SW 1271 (cell line): ENCODE results near the gene DNPEP.
"Not testable (repeated sequence)": the region's sequence is repeated elsewhere in the genome, so short reads cannot be mapped to it uniquely, and the experiment has no call there.

Experiments
- DNase-seq, 2 experiments: peaks; one replicate each; lab custom pipeline; 2025; lab: John Stamatoyannopoulos, UW

DNPEP gene

GRCh38 chr2:219419331-219420197 is 31.9 kb upstream of the DNPEP start:
- no peak for DNase-seq

- DNase-seq: no peak
These were observed 31.3 kb upstream of the DNPEP start for GRCh38 chr2:219419012-219419324.

GRCh38 chr2:219418155-219419011 is 30.7 kb upstream of the DNPEP start, which contains the start of gene DES:
DES (plus strand) TSS chr2:219418377; CDS start chr2:219418463, 86 bp downstream.
- DNase-seq: no peak

- DNase-seq: no peak
These were observed 29.7 kb upstream of the DNPEP start for GRCh38 chr2:219417374-219417773.

DNA sequence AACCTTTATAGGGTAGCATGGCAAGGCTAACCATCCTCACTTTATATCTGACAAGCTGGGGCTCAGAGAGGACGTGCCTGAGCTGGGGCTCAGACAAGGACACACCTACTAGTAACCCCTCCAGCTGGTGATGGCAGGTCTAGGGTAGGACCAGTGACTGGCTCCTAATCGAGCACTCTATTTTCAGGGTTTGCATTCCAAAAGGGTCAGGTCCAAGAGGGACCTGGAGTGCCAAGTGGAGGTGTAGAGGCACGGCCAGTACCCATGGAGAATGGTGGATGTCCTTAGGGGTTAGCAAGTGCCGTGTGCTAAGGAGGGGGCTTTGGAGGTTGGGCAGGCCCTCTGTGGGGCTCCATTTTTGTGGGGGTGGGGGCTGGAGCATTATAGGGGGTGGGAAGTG is 29.2 kb upstream of the DNPEP start:
- DNase-seq: no peak

DNA sequence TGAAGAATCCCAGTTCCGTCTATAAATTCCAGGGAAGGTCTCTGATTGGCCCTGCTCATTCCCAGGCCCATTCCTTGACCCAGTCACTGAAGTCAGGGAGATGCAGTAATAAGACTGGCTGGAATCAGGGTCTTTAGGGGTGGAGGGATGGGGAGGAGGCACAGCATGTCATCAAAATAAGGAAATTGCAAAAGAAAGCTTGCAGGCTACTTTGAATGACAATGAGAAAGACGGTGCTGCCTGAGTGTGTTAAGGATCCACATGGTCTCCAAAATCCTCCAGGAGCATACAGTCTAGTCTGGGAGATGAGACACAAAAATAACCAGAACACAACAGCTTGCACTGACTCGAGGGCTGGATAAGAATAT is 28.5 kb upstream of the DNPEP start:
- no peak for DNase-seq

- no peak for DNase-seq
These were observed 28.0 kb upstream of the DNPEP start for GRCh38 chr2:219415580-219416234.

DNA sequence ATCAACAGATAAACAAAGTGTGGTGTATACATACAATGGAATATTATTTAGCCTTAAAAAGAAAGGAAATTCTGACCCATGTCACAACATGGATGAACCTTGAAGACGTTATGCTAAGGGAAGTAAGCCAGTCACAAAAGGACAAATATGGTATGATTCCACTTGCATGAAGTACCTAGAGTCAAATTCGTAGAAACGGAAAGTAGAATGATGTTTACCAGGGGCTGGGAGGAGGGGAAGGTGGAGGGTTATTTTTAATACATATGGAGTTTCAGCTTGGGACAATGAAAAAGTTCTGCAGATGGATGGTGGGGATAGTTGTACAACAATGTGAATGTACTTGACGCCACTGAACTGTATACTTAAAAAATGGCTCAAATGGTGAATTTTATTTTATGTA is 27.1 kb upstream of the DNPEP start:
- no peak for DNase-seq

GRCh38 chr2:219410390-219410789 is 22.7 kb upstream of the DNPEP start:
- DNase-seq: no peak

GRCh38 chr2:219409619-219410018 is 21.9 kb upstream of the DNPEP start:
- no peak for DNase-seq

DNA sequence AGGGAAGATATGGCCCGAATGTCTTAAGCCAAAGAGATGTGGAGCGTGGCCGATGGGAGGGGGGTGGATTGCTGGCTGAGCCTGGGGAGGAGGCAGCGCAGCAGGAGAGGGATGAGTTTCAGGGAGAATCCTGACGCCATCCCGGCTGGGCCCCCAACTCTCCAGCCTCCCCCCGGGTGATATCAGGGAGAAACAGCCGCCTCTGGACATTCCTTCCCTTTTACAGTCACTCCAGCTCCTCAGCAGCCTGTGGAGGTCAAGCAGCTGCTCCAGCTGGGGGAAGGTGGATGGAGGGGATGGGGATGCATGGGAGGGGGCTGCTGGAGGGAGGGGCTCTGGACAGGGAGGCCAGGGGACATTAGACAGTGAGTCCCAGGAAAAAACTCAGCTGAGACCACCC is 20.9 kb upstream of the DNPEP start:
- no peak for DNase-seq

DNA sequence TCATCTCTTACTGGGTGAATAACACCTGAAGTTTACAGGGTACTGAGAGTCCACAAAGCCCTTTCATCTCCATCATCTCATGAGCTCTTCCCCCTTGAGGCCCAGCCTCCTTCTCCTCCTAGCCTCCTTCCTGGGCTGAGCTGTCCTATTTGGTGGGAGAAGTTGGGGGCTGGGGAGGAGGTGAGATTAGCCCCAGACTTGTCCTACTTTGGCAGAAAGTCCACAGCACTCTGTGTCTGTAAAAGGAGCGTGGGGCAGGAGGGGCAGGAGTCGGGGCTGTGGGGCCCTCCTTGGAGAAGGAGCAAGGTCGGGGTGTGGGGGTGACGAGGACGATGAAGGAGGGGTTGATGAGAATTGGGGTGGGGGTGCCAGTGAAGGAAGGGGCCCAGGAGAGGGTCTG is 20.5 kb upstream of the DNPEP start:
- DNase-seq: no peak

- not testable (repeated sequence) for DNase-seq
These were observed 19.6 kb upstream of the DNPEP start for GRCh38 chr2:219407343-219407742.

DNA sequence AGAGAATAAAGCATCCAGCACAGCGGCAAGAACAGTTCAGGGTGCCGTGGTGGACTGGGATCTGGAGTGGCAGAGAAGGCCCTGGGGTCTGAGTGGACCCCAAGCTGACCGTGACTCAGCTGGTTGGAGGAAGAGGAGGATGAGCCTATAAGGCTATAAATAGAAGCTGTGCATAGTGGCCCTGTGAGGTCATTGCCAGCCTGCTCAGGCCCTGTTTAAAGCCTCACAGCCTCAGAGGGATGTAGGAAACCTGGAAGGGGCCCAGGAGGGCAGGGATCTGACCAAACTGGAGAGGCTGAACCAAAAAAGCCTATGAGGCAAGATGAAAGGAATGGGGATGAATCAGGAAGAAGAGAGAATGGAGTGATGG is 19.1 kb upstream of the DNPEP start:
- DNase-seq: no peak

DNA sequence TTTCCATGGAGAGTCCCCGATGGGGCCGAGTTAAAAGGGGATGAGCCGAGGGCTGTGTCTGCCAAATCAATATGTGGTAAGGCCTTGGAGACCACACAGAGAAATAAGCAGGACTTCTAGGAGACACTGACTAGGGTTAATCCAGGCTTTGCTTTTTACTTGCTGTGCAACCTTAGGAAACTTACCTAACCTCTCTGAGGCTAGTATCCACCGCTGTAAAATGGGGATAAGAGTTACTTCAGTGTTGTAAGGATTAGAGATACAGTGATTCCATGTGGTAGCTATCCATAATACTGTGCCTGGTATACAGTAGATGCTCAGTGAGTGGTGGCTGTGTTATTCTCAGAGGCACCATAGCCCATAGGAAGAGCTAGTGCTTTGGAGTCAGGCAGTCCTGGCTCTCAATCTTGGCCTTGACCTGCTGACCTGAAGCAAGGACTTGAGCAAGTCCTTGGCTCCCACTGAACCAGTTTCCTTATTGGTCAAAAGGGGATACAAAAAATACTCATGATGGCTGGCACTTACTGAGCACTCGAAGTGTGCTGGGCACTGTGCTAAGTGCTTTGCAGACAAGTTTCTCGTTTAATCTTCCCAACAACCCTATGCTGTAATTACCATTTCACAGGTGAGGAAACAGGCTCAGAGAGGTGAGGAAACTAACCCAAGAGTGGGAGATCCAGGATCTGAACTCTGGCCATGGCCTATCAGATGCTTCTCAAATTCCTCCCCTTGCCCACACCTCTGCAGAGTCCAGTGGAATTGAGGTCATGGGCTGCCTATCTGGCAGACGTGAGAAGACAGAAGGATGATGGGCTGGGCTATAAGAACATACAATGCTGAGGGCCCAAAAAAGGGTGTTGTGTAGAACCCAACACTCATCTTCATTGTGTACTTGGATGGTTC is 18.5 kb upstream of the DNPEP start:
- DNase-seq: no peak

DNA sequence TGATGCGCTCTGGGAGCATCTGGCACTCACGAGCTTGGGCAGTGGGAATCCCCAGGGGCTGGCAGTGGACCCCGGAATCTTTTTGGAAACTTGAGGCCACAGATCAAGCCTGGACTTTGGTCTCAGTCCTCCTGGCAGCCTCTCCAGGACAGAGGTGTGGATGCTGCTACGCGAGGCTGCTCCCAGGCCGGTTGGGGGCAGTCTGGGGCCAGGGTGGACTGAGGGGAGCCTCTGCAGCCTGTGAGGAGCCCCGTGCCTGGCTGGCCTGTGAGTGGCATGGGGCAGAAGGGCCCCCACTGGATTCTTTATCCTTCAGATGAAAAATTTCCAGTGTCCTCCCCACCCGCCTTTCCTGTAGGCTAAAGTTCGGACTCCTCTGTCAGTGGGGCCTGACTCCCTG is 17.7 kb upstream of the DNPEP start:
- no peak for DNase-seq

DNA sequence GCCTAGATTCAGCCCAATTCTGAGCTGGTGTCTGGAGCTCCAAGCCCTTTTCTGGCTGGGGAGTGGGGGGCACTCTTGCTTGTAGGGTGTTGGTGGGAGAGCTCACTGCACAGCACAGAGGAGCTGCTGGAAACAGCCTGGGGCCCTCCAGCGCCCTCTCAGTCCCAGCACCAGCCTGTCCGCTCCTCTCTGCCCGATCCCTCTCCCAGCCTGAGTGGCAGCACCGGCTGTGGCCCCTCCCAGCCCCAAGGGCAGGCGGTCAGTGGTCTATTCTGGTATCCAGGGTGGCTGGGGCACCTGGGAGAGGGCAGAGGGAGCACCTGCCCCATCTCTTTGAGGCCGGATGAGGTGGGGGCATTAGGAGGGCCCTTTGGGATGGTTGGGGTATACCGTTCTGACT is 17.2 kb upstream of the DNPEP start:
- no peak for DNase-seq

DNA sequence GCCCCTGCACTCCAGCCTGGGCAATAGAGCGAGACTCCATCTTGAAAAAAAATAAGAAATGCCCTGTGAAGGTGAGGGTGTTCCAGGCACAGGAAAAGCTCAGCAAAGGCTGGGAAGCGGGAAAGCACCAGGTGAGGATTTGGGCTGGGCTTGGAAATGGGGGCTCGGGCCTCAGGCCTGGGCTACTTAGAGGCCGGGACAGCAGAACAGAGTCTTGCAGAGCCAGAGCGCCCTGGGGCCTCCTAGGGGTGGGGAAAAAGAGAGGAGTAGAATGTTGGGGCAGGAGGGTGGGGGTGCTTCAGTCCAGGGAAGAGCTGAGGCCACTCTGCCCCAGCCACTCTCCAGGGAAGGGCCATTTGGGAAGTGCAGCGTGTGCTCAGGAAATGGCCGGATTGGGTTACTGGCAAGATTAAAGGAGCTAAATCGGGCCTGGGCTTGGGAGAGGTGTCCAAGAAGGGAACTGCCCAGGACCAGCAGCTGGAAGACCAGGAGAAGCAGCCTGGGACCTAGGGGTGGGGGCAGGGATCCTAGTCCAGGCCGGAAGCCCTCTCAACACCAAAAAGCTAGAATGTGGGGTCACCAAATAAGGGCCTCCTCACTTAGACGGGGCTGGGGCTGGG is 16.7 kb upstream of the DNPEP start:
- no peak for DNase-seq

- DNase-seq: no peak
These were observed 16.1 kb upstream of the DNPEP start for GRCh38 chr2:219403861-219404260.

DNA sequence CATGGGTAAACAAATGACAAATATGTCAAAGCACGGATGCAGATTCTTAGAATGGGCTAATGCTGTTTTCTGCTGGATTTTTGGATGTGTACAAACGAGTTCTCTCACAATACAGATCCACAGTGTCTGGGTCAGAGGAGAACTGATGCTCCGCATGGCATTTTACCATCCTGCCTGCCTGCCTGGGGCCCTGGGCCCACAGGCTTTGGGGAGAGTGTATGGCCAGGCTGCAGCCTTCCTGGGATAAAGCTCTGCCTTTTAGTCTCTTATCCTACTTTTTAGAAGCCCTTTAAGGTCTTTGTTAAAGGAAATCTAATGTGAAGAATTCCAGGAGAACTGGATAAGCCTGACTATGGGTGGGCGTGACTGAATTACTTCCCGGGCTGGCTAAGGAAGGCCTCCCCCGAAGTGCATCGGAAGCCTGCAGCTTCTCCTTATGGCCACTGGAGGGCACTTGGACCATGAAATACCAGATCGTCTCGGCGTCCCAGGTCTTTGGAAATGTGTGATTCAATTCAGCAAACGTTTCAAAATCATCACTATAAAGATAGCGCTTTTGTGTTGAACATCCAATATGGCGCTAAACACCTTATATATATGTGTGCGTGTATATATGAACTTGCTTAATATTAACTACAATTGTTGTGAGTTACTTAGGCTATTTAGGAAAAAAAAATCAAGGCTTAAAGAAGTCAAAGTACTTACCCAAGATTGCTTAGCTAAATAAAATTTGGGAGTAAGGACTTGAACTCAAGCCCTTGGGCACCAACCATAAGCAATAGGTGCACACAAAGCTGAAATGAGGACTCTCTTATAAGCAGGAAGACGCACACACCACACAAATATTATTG is 15.2 kb upstream of the DNPEP start:
- peak; percentile 63 to 74 for DNase-seq
